Thyroid gland (tissue), 4 donors: ENCODE measurements around the gene MKNK1. TPM values are rescaled to one million over a fixed set of nuclear protein-coding genes. Genes with fewer than 3 reads are reported as not detected.

Source experiments
- DNase-seq, 2 donors: peaks; one replicate each; pipeline ENCODE4 v3.0.0-alpha.2; 2019
- H3K27ac ChIP-seq, 3 donors: fragments of 200-600 bp; sonication (generic); 1 replicate in 2 of 3; 2 replicates in 1 of 3; pipeline ENCODE4 v1.5.1; 2016 to 2019; ENCODE audit warnings: mild to moderate bottlenecking in 1 of 3, moderate library complexity in 1 of 3
- H3K27me3 ChIP-seq: fragments of 200-600 bp; sonication (generic); one replicate; pipeline ENCODE4 v1.5.1; 2019
- H3K36me3 ChIP-seq, 2 donors: fragments of 200-600 bp; sonication (generic); one replicate each; pipeline ENCODE4 v1.5.1; 2016 to 2019
- H3K4me1 ChIP-seq, 2 donors: fragments of 200-600 bp; sonication (generic); one replicate each; pipeline ENCODE4 v1.5.1; 2017 to 2019
- H3K4me3 ChIP-seq, 3 donors: fragments of 200-600 bp; sonication (generic); replicated peaks in 1 of 3; 1 replicate in 2 of 3; 2 replicates in 1 of 3; pipeline ENCODE4 v1.5.1; 2016; ENCODE audit warnings: mild to moderate bottlenecking in 1 of 3
- H3K9me3 ChIP-seq: fragments of 200-600 bp; sonication (generic); one replicate; pipeline ENCODE4 v1.5.1; 2017
- CTCF ChIP-seq, 6 experiments: fragments of 200-600 bp in 3 of 6; fragments of 450-650 bp in 3 of 6; sonication (generic) in 3 of 6; IDR thresholded peaks; one replicate each; pipeline ENCODE4 v1.5.1; 2016 to 2019; ENCODE audit warnings: antibody characterized with exemption in 6 of 6, mild to moderate bottlenecking in 2 of 6, inconsistent platforms in 1 of 6, moderate library complexity in 1 of 6
- POLR2A ChIP-seq, 2 donors: fragments of 450-650 bp; IDR thresholded peaks; one replicate each; pipeline ENCODE4 v1.6.1; 2017; ENCODE audit warnings: antibody characterized with exemption in 2 of 2, mild to moderate bottlenecking in 2 of 2, moderate library complexity in 1 of 2
- WGBS, 2 donors: methylation state at CpG; one replicate each; pipeline ENCODE4 v1.1.5; 2017; 5-methylcytosine and 5-hydroxymethylcytosine counted together
- intact Hi-C: fragments of 100-400 bp; cut with DNase I; formaldehyde crosslinking; loops from one replicate; pipeline ENCODE4 v1.15.1; 2023
- total RNA-seq, 4 donors: library from RNA; depleted of rRNA; stranded (reverse); fragments of >200 nt; gene quantifications; one replicate each; pipeline ENCODE4 v1.2.3, GENCODE V29; 2016

Gene MKNK1
- total RNA-seq, 4 donors from 2014 or later: 20.8 to 29.6 (median 23.4) TPM

DNA sequence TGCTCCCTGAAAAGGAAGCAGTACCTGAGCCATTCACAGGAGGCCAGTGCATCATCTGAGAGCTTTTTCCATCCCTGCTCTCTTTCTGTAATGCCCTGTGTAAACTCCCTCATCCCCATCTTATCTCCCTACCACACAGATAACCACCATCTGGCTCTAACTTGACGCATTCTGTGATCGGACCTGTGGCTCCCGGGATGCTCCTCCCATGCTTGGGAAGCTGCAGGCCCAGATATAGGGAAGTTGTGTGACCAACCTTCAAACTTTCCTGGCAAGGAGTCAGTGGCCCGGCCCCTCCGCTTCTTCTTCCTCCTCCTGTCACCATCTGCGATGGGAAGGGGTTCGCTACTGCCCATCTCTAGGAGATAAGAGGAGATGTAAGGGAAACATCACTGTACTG, 21.1 kb downstream of the MKNK1 start:
- intact Hi-C loops: no loop called here
- H3K27ac ChIP-seq: no peak overlapping the region

GRCh38 chr1:46581681-46582455, 22.2 kb downstream of the MKNK1 start:
- H3K4me3 ChIP-seq: no peak overlapping the region
- TF ChIP-seq POLR2A (IDR thresholded peaks at IDR 0.05) (no peak), CTCF (IDR thresholded peaks at IDR 0.05) (no peak)
- no peak overlapping the region for H3K27ac ChIP-seq
- no peaks in the 10 kb centered on the region for H3K9me3 ChIP-seq
- no peaks in the 10 kb centered on the region for H3K27me3 ChIP-seq
- no peak for DNase-seq
- WGBS, 2 donors: 75 to 80% methylated on average over 4 of the region's 4 CpGs
- H3K4me1 ChIP-seq: no peaks in the 10 kb centered on the region
- intact Hi-C loops: no loop called here
- peaks cover 6 to 31% of the 10 kb centered on the region in 2 donors for H3K36me3 ChIP-seq

More for the DNA sequence above, 21.1 kb downstream of the MKNK1 start:
- Histone ChIP-seq H3K9me3 (no peaks in the 10 kb centered on the region), H3K4me1 (no peaks in the 10 kb centered on the region), H3K4me3 (no peak overlapping the region), H3K36me3 (peaks cover 6 to 31% of the 10 kb centered on the region in 2 donors), H3K27me3 (no peaks in the 10 kb centered on the region)
- DNase-seq: no peak
- WGBS, 2 donors: 90 to 96% methylated on average over 7 of the region's 7 CpGs
- TF ChIP-seq POLR2A (IDR thresholded peaks at IDR 0.05): no peak
- no peak for TF ChIP-seq CTCF (IDR thresholded peaks at IDR 0.05)

- TF ChIP-seq POLR2A (IDR thresholded peaks at IDR 0.05) (no peak), CTCF (IDR thresholded peaks at IDR 0.05) (no peak)
- no peaks in the 10 kb centered on the region for H3K9me3 ChIP-seq
- H3K4me3 ChIP-seq: no peak overlapping the region
- DNase-seq: no peak
- peaks cover 6 to 32% of the 10 kb centered on the region in 2 donors for H3K36me3 ChIP-seq
- intact Hi-C loops: no loop called here
- WGBS, 2 donors: 89 to 96% methylated on average over 6 of the region's 6 CpGs
- H3K4me1 ChIP-seq: no peaks in the 10 kb centered on the region
- H3K27me3 ChIP-seq: no peaks in the 10 kb centered on the region
- no peak overlapping the region for H3K27ac ChIP-seq
Measured at GRCh38 chr1:46580140-46580903, 23.7 kb downstream of the MKNK1 start.

- DNase-seq: no peak
- 89 to 90% methylated on average over 4 of the region's 4 CpGs for WGBS, 2 donors
- H3K9me3 ChIP-seq: no peaks in the 10 kb centered on the region
- intact Hi-C loops: no loop called here
- no peak overlapping the region for H3K27ac ChIP-seq
- no peaks in the 10 kb centered on the region for H3K27me3 ChIP-seq
- no peaks in the 10 kb centered on the region for H3K4me1 ChIP-seq
- no peak overlapping the region for H3K4me3 ChIP-seq
- peaks cover 6 to 27% of the 10 kb centered on the region in 2 donors for H3K36me3 ChIP-seq
- TF ChIP-seq CTCF (IDR thresholded peaks at IDR 0.05): no peak
- TF ChIP-seq POLR2A (IDR thresholded peaks at IDR 0.05): no peak
Measured at GRCh38 chr1:46577671-46578070, 26.4 kb downstream of the MKNK1 start.

GRCh38 chr1:46576596-46576995, 27.5 kb downstream of the MKNK1 start:
- WGBS, 2 donors: 96% methylated on average over 5 to 6 of the region's 6 CpGs

More at GRCh38 chr1:46576596-46576995, 27.5 kb downstream of the MKNK1 start:
- Histone ChIP-seq H3K27ac (no peak overlapping the region), H3K27me3 (no peaks in the 10 kb centered on the region), H3K9me3 (no peaks in the 10 kb centered on the region), H3K4me1 (no peaks in the 10 kb centered on the region), H3K36me3 (peaks cover 6 to 21% of the 10 kb centered on the region in 2 donors), H3K4me3 (no peak overlapping the region)
- no peak for TF ChIP-seq POLR2A (IDR thresholded peaks at IDR 0.05)
- TF ChIP-seq CTCF (IDR thresholded peaks at IDR 0.05): no peak
- intact Hi-C loops: no loop called here
- DNase-seq: no peak
